K562 (cell line): ENCODE results near the gene SLC20A1. TPM values are rescaled to one million over a fixed set of nuclear protein-coding genes. Genes with fewer than 3 reads are reported as not detected.

Experiments used
- ATAC-seq: fragments of 200-7000 bp; cut with Tn5 transposase; 3 replicates; pipeline ENCODE4 v1.9.1; 2020; ENCODE audit warnings: moderate library complexity
- BruUV-seq: library from RNA; stranded (reverse); fragments of 400-500 nt; replicated peaks from 2 replicates; lab custom pipeline; 2021; lab: Mats Ljungman, UMichigan
- CTCF ChIA-PET: fragments of 300-600 bp; formaldehyde crosslinking; extraction: SDS; loops from one replicate; lab custom pipeline; 2021; ENCODE audit warnings: low intra/inter-chr PET ratio; lab: Yijun Ruan, JAX
- POLR2A ChIA-PET: fragments of 300-600, 350-650 bp; sonication (Branson Sonifier 250); formaldehyde crosslinking; extraction: SDS; loops from one replicate; lab custom pipeline; 2021; ENCODE audit warnings: antibody characterized with exemption, inconsistent platforms; lab: Yijun Ruan, JAX
- DNase-seq, 4 experiments: peaks; one replicate each; pipeline versions ENCODE4 v3.0.0 to v3.0.0-alpha.2; 2011 to 2018; ENCODE audit warnings: low spot score in 3 of 4, mixed read lengths in 3 of 4; ENCODE audit errors: extremely low read depth in 1 of 4
- FAIRE-seq: peaks from 2 replicates; lab custom pipeline; 2011; peaks lifted over from hg19 to GRCh38; lab: Jason Lieb, UNC
- H2AFZ ChIP-seq: 2 replicates; pipeline ENCODE4 v1.6.0; 2011; ENCODE audit warnings: low read depth, low read length, control low read depth, inconsistent platforms
- H3K27ac ChIP-seq: fragments of 200-600 bp; 3 replicates; pipeline ENCODE4 v1.8.0; 2011; ENCODE audit warnings: low read depth, mild to moderate bottlenecking, control low read depth, inconsistent platforms, low read length, moderate library complexity, mixed read lengths; ENCODE audit errors: extremely low read depth
- H3K27me3 ChIP-seq, 2 experiments: fragments of 300-600 bp in 1 of 2; 2 replicates in 1 of 2; 3 replicates in 1 of 2; pipeline versions ENCODE4 v1.6.0 to v1.8.0; 2011; ENCODE audit warnings: inconsistent platforms in 2 of 2, low read length in 2 of 2, mild to moderate bottlenecking in 1 of 2, mixed read lengths in 1 of 2, moderate library complexity in 1 of 2; ENCODE audit not compliant: control insufficient read depth in 2 of 2, insufficient read depth in 2 of 2
- H3K36me3 ChIP-seq: fragments of 300-600 bp; 3 replicates; pipeline ENCODE4 v1.8.0; 2011; ENCODE audit warnings: mild to moderate bottlenecking, low read length, inconsistent platforms; ENCODE audit not compliant: control insufficient read depth, insufficient read depth
- H3K4me1 ChIP-seq, 2 experiments: fragments of 200-600 bp in 1 of 2; replicated peaks in 1 of 2; 2 replicates in 1 of 2; 3 replicates in 1 of 2; pipeline versions ENCODE4 v1.5.1 to v1.8.0; 2011; ENCODE audit warnings: inconsistent platforms in 2 of 2, low read length in 2 of 2, mild to moderate bottlenecking in 1 of 2, mixed read lengths in 1 of 2, moderate library complexity in 1 of 2; ENCODE audit not compliant: control insufficient read depth in 2 of 2, insufficient read depth in 2 of 2
- H3K4me2 ChIP-seq: 2 replicates; pipeline ENCODE4 v1.6.1; 2011; ENCODE audit warnings: low read length, control low read depth, inconsistent platforms, mixed read lengths; ENCODE audit not compliant: insufficient read depth
- H3K4me3 ChIP-seq: fragments of 200-600 bp; sonication (generic), shearing (Covaris generic); 2 replicates; pipeline ENCODE4 v1.5.1; 2016; ENCODE audit warnings: control low read depth, inconsistent platforms
- H3K79me2 ChIP-seq: fragments of 200-600 bp; 3 replicates; pipeline ENCODE4 v1.8.0; 2011; ENCODE audit warnings: low read length, inconsistent platforms; ENCODE audit not compliant: control insufficient read depth, insufficient read depth
- H3K9ac ChIP-seq, 2 experiments: 2 replicates each; pipeline versions ENCODE4 v1.6.0 to v1.6.1; 2011; ENCODE audit warnings: low read depth in 2 of 2, low read length in 2 of 2, control low read depth in 1 of 2, inconsistent platforms in 1 of 2, mild to moderate bottlenecking in 1 of 2, mixed read lengths in 1 of 2; ENCODE audit not compliant: insufficient read depth in 1 of 2
- H3K9me1 ChIP-seq: one replicate; pipeline ENCODE4 v1.6.0; 2011; ENCODE audit warnings: inconsistent platforms, mild to moderate bottlenecking, low read length, moderate library complexity; ENCODE audit not compliant: control insufficient read depth, insufficient read depth
- H3K9me3 ChIP-seq: replicated peaks from 2 replicates; pipeline ENCODE4 v1.5.1; 2011; ENCODE audit warnings: low read depth, low read length, inconsistent platforms; ENCODE audit not compliant: control insufficient read depth, insufficient read depth
- H4K20me1 ChIP-seq: replicated peaks from 2 replicates; pipeline ENCODE4 v1.6.1; 2011; ENCODE audit warnings: low read length, inconsistent platforms, mixed read lengths; ENCODE audit not compliant: control insufficient read depth, insufficient read depth
- ARID1B ChIP-seq: fragments of 450-650 bp; IDR thresholded peaks from 2 replicates; pipeline ENCODE4 v1.6.1; 2016; ENCODE audit warnings: antibody characterized with exemption, mild to moderate bottlenecking, inconsistent platforms
- BACH1 ChIP-seq: fragments of 200-800 bp; sonication (Bioruptor generic); IDR thresholded peaks from 2 replicates; pipeline ENCODE4 v1.6.1; 2016; ENCODE audit warnings: missing genetic modification characterization, missing compliant biosample characterization
- CREBBP ChIP-seq: IDR thresholded peaks from one replicate; pipeline ENCODE4 v1.6.1; 2012; ENCODE audit warnings: low read depth, mild to moderate bottlenecking, control low read depth, inconsistent platforms, low read length
- E2F1 ChIP-seq: sonication (generic); formaldehyde crosslinking; IDR thresholded peaks from 2 replicates; pipeline ENCODE4 v1.8.1; 2023; ENCODE audit warnings: mild to moderate bottlenecking, missing genetic modification reagents, moderate library complexity
- FOSL1 ChIP-seq: fragments of 200-800 bp; sonication (Bioruptor generic); conservative IDR thresholded peaks from 2 replicates; pipeline ENCODE4 v1.6.1; 2016; ENCODE audit warnings: missing genetic modification characterization, missing compliant biosample characterization
- GATAD2B ChIP-seq: fragments of 450-650 bp; IDR thresholded peaks from 2 replicates; pipeline ENCODE4 v1.6.1; 2017; ENCODE audit warnings: mild to moderate bottlenecking, borderline replicate concordance
- HNRNPL ChIP-seq: fragments of 200-400 bp; formaldehyde crosslinking; IDR thresholded peaks from 2 replicates; pipeline ENCODE4 v1.6.1; 2017; ENCODE audit warnings: low read depth, mild to moderate bottlenecking, low read length
- JUND ChIP-seq, 2 experiments: IDR thresholded peaks; 2 replicates in 1 of 2; 3 replicates in 1 of 2; pipeline ENCODE4 v1.6.1; 2011; ENCODE audit warnings: borderline replicate concordance in 2 of 2, low read depth in 2 of 2, low read length in 2 of 2, improper control_type of control experiment in 1 of 2, missing biosample characterization in 1 of 2, missing genetic modification characterization in 1 of 2, missing genetic modification reagents in 1 of 2
- NR4A1 ChIP-seq, 2 experiments: fragments of 250-450 bp in 1 of 2; fragments of 450-650 bp in 1 of 2; sonication (Bioruptor Pico) in 1 of 2; IDR thresholded peaks; 2 replicates each; pipeline versions ENCODE4 v1.4.0 to v1.6.1; 2016 to 2020; ENCODE audit warnings: mild to moderate bottlenecking in 2 of 2, missing compliant biosample characterization in 1 of 2, missing genetic modification characterization in 1 of 2, moderate library complexity in 1 of 2
- THRB ChIP-seq: fragments of 450-650 bp; formaldehyde crosslinking; conservative IDR thresholded peaks from 2 replicates; pipeline ENCODE4 v1.4.0; 2022; ENCODE audit warnings: mild to moderate bottlenecking, missing genetic modification characterization
- ZNF584 ChIP-seq: fragments of 200-800 bp; sonication (Bioruptor generic); IDR thresholded peaks from 2 replicates; pipeline ENCODE4 v1.6.1; 2016; ENCODE audit warnings: low read depth, mild to moderate bottlenecking, missing genetic modification characterization, missing compliant biosample characterization
- ZNF589 ChIP-seq: fragments of 200-800 bp; sonication (Bioruptor generic); IDR thresholded peaks from 2 replicates; pipeline ENCODE4 v1.6.1; 2016; ENCODE audit warnings: low read depth, missing genetic modification characterization, missing compliant biosample characterization
- WGBS: fragments of 100-300 bp; shearing (Covaris generic); methylation state at CpG from one replicate; pipeline ENCODE4 v1.1.6; 2016; ENCODE audit warnings: low coverage, mixed read lengths; ENCODE audit not compliant: insufficient coverage; ENCODE audit errors: missing lambda C conversion rate; 5-methylcytosine and 5-hydroxymethylcytosine counted together
- in situ Hi-C: fragments of 300-500 bp; cut with MboI; formaldehyde crosslinking; loops from 4 replicates; pipeline ENCODE4 v1.15.0; 2018; ENCODE audit warnings: inconsistent platforms, mixed read lengths
- intact Hi-C: fragments of 100-400 bp; cut with micrococcal nuclease; formaldehyde crosslinking; loops from 2 replicates; pipeline ENCODE4 v1.14.2; 2022
- polyA plus RNA-seq, 8 experiments: library from polyadenylated mRNA; depleted of rRNA in 4 of 8; stranded (reverse) in 5 of 8; unstranded in 3 of 8; fragments of >200 nt; fragmentation: Nextera tagmentation in 2 of 8; fragmentation: Illumina TruSeq in 1 of 8; extraction: Ambion mirVana in 2 of 8; extraction: Trizol in 1 of 8; gene quantifications; 2 replicates each; pipeline versions ENCODE4 v1.2.1 to v1.2.3, GENCODE V29; 2011 to 2014; ENCODE audit warnings: inconsistent platforms in 1 of 8, missing spikeins in 1 of 8
- total RNA-seq, 7 experiments: library from RNA; depleted of rRNA in 6 of 7; stranded (reverse); fragments of >200 nt in 6 of 7; fragmentation: Illumina TruSeq in 2 of 7; extraction: Trizol in 2 of 7; gene quantifications; 2 replicates each; pipeline versions ENCODE4 v1.2.1 to v1.2.3, GENCODE V29; 2011 to 2021; ENCODE audit warnings: low replicate concordance in 1 of 7
- TF ChIP-seq, protein P1 (sequence below): fragments of 250-450 bp; sonication (Bioruptor Pico); IDR thresholded peaks from 2 replicates; pipeline ENCODE4 v1.5.0; 2021

SLC20A1 gene
- total and polyA plus RNA-seq, 9 of the 15 experiments (the other 6 are each of a cell fraction or from before 2014, with no cell fraction given): 53.8 to 150 (median 74.7) TPM

DNA sequence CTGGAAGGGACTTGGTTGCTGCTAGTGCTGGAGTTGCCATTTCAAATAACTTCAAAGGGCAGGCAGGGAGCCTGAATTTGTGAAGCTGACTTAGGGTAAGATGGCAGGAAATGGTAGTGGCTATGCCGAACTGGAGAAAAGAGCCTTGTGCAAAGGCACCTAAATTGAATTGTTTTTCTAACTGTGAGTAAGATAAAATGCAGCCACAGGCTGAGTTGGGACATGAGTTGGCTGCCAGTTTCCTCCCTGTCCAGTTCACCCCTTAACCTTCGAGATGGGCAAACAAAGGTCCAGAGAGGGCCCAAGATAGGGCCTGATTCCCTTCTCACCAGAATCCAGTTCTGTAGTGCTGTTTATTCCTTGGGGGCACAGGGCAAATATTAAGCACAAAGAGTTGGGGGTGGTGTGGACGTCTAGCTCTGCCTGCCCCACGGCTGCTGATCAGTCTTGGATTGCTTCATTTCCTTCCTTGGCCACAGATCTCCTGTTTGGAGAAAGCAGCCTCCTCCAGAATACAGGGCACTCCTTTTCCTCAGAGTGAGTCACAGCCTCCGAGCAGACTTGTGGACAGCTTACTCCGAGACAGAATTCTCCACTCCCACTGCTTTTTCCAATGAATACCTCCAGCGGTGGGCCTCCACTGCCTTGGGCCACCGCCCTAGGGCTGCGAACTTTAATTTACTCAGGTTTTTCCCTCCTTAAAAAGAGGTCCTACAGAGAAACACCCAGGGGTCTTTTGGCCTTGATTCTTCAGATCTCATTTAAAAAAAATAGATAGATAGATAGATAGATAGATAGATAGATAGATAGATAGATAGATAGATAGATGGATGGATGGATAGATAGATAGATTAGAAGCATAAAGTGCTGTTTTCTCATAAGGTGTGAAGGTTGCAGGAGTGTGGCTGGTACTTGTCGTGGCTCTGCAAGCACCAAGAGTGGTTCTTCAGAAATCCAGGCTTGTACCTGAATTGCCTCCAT is 18.4 kb upstream of the SLC20A1 start:
- ChIA-PET CTCF (interaction anchor here (0.9 to 4.2 kb wide), 3 partner anchors 98 to 257 kb away, joined by 3 to 48 read pairs (median 3); no protein-coding TSS in a partner anchor), POLR2A (interaction anchor here (0.7 to 1.3 kb wide), 8 partner anchors 8 to 118 kb away, joined by 3 to 6 read pairs (median 3); no protein-coding TSS in a partner anchor)
- no TSS peak for BruUV-seq
- H3K4me2 ChIP-seq: peak overlapping the region; percentile 29
- intact Hi-C loops (loop anchor here (2.0 kb wide), 2 partner anchors 17 to 63 kb away; partner anchors contain the start of gene SLC20A1), in situ Hi-C loops (loop anchor here (5.0 kb wide), 1 partner anchor 100 kb away; no protein-coding TSS in a partner anchor)
- peak; percentile 29 for FAIRE-seq
- peak; percentile 10; the same call in 2 of the 3 replicates for ATAC-seq
- peak in 1 of 4 experiments; percentile 53 for DNase-seq
- H3K9me3 ChIP-seq: no peaks in the 10 kb centered on the region
- no peaks in the 10 kb centered on the region for H3K27me3 ChIP-seq
- H2AFZ ChIP-seq: peak overlapping the region; percentile 87
- H3K4me1 ChIP-seq: peaks cover 15 to 53% of the 10 kb centered on the region in 2 experiments
- peak overlapping the region in 1 of 2 experiments; percentile 57; a peak in 1 of 4 replicates for H3K9ac ChIP-seq
- no peaks in the 10 kb centered on the region for H3K79me2 ChIP-seq
- no peaks in the 10 kb centered on the region for H4K20me1 ChIP-seq
- H3K9me1 ChIP-seq: no peaks in the 10 kb centered on the region
- H3K36me3 ChIP-seq: no peaks in the 10 kb centered on the region
- no peak overlapping the region for H3K4me3 ChIP-seq
- WGBS: 24% methylated on average over 10 of the region's 10 CpGs
- peak overlapping the region; percentile 37; the same call in 1 of the 3 replicates for H3K27ac ChIP-seq
- TF ChIP-seq NR4A1 (CRISPR knock-in tag; IDR thresholded peaks at IDR 0.05): no peak
- 0 out of 2 replicates have a peak, but pooled peaks have one; percentile 18 for TF ChIP-seq NR4A1 (tag; IDR thresholded peaks at IDR 0.05)
- TF ChIP-seq BACH1 (tag): peak; percentile 64; the same call in 1 of the 2 replicates
- peak; percentile 41; the same call in 1 of the 2 replicates for TF ChIP-seq ZNF589 (CRISPR knock-in tag)
- 0 out of 2 replicates have a peak, but pooled peaks have one; percentile 19 for TF ChIP-seq ARID1B
- TF ChIP-seq, protein P1, sequence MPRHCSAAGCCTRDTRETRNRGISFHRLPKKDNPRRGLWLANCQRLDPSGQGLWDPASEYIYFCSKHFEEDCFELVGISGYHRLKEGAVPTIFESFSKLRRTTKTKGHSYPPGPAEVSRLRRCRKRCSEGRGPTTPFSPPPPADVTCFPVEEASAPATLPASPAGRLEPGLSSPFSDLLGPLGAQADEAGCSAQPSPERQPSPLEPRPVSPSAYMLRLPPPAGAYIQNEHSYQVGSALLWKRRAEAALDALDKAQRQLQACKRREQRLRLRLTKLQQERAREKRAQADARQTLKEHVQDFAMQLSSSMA (CRISPR knock-in tag): no peak
- peak; percentile 63; the same call in 1 of the 2 replicates for TF ChIP-seq ZNF584
- TF ChIP-seq JUND (IDR thresholded peaks at IDR 0.05; ENCODE audit: borderline replicate concordance, low read depth, low read length): peak; percentile 66; the same call in 1 of the 2 replicates
- no peak for TF ChIP-seq JUND (tag; IDR thresholded peaks at IDR 0.05; ENCODE audit: borderline replicate concordance, low read depth, low read length)
- peak; percentile 96 for TF ChIP-seq GATAD2B
- no peak for TF ChIP-seq CREBBP
- no peak for TF ChIP-seq HNRNPL
- no peak for TF ChIP-seq E2F1 (CRISPR knock-in tag)
- TF ChIP-seq FOSL1 (tag): peak; percentile 68
- no peak for TF ChIP-seq THRB (CRISPR knock-in tag)
